Sigmoid colon (tissue), 7 donors: Measurements from ENCODE around the gene ADORA1. TPM values are rescaled to one million over a fixed set of nuclear protein-coding genes. Genes with fewer than 3 reads are reported as not detected.

Experiments
- DNase-seq: peaks from one replicate; pipeline ENCODE4 v3.0.0-alpha.2; 2019
- H3K27ac ChIP-seq, 4 donors: fragments of 200-600 bp; sonication (generic); one replicate each; pipeline ENCODE4 v1.5.1; 2016 to 2019; ENCODE audit warnings: mild to moderate bottlenecking in 1 of 4
- H3K27me3 ChIP-seq, 3 donors: fragments of 200-600 bp; sonication (generic); one replicate each; pipeline ENCODE4 v1.5.1; 2019; ENCODE audit warnings: mild to moderate bottlenecking in 1 of 3
- H3K36me3 ChIP-seq, 4 donors: fragments of 200-600 bp; sonication (generic); one replicate each; pipeline ENCODE4 v1.5.1; 2016 to 2019
- H3K4me1 ChIP-seq, 4 donors: fragments of 200-600 bp; sonication (generic); one replicate each; pipeline ENCODE4 v1.5.1; 2017 to 2019
- H3K4me3 ChIP-seq, 4 donors: fragments of 200-600 bp; sonication (generic); one replicate each; pipeline ENCODE4 v1.5.1; 2017 to 2019; ENCODE audit warnings: mild to moderate bottlenecking in 2 of 4, moderate library complexity in 1 of 4
- H3K9me3 ChIP-seq, 4 donors: fragments of 200-600 bp in 3 of 4; sonication (generic) in 3 of 4; one replicate each; pipeline versions ENCODE4 v1.5.1 to v1.6.1; 2013 to 2019
- CTCF ChIP-seq, 4 experiments: fragments of 450-650 bp in 3 of 4; fragments of 200-600 bp in 1 of 4; IDR thresholded peaks; one replicate each; pipeline ENCODE4 v1.5.1; 2016 to 2019; ENCODE audit warnings: antibody characterized with exemption in 4 of 4, mild to moderate bottlenecking in 3 of 4, moderate library complexity in 2 of 4
- EP300 ChIP-seq, 4 donors: sonication (generic); formaldehyde crosslinking; IDR thresholded peaks; one replicate each; pipeline ENCODE4 v1.6.1; 2017; ENCODE audit warnings: antibody characterized with exemption in 4 of 4
- POLR2A ChIP-seq, 2 donors: fragments of 450-650 bp; IDR thresholded peaks; one replicate each; pipeline ENCODE4 v1.6.1; 2016; ENCODE audit warnings: antibody characterized with exemption in 2 of 2, mild to moderate bottlenecking in 2 of 2, moderate library complexity in 2 of 2
- POLR2AphosphoS5 ChIP-seq, 4 donors: sonication (generic); formaldehyde crosslinking; IDR thresholded peaks; one replicate each; pipeline ENCODE4 v1.6.1; 2017; ENCODE audit warnings: antibody characterized with exemption in 4 of 4
- WGBS, 2 donors: extraction: QIAGEN DNeasy Blood & Tissue Kit; methylation state at CpG; one replicate each; pipeline ENCODE4 v1.1.7; 2013; 5-methylcytosine and 5-hydroxymethylcytosine counted together
- intact Hi-C: fragments of 100-400 bp; cut with DNase I; formaldehyde crosslinking; loops from one replicate; pipeline ENCODE4 v1.15.1; 2023
- polyA plus RNA-seq, 3 donors: library from polyadenylated mRNA; stranded (reverse); fragments of 200-250 nt; gene quantifications; one replicate each; pipeline ENCODE4 v1.2.3, GENCODE V29; 2013
- total RNA-seq, 4 donors: library from RNA; depleted of rRNA; stranded (reverse); fragments of >200 nt; gene quantifications; one replicate each; pipeline ENCODE4 v1.1.0, GENCODE V29; 2016
- donor health status: healthy with polysubstance abuse.
- donor health status: Bipolar disorder and iron deficiency.
- donor health status: healthy.

The ADORA1 gene
- total and polyA plus RNA-seq, 7 donors = 0.33 to 1.3 (median 1.0) TPM; not detected in 3

- DNase-seq = no peak
- Histone ChIP-seq H3K9me3 (no peaks in the 10 kb centered on the region), H3K27ac (no peak overlapping the region), H3K27me3 (no peaks in the 10 kb centered on the region), H3K4me1 (no peaks in the 10 kb centered on the region), H3K4me3 (no peak overlapping the region), H3K36me3 (no peaks in the 10 kb centered on the region)
- TF ChIP-seq POLR2AphosphoS5 (IDR thresholded peaks at IDR 0.05) (no peak), POLR2A (IDR thresholded peaks at IDR 0.05) (no peak), CTCF (IDR thresholded peaks at IDR 0.05) (no peak)
- 67 to 77% methylated on average over 9 of the region's 9 CpGs for WGBS, 2 donors
- intact Hi-C loops = no loop called here
Observed at GRCh38 chr1:203151362-203152157, 24.0 kb downstream of the ADORA1 start.

- Histone ChIP-seq H3K9me3 (no peaks in the 10 kb centered on the region), H3K27ac (no peak overlapping the region), H3K4me1 (no peaks in the 10 kb centered on the region), H3K36me3 (no peaks in the 10 kb centered on the region), H3K4me3 (no peak overlapping the region), H3K27me3 (no peaks in the 10 kb centered on the region)
- 77 to 79% methylated on average over 10 of the region's 10 CpGs for WGBS, 2 donors
- TF ChIP-seq POLR2A (IDR thresholded peaks at IDR 0.05) (no peak), POLR2AphosphoS5 (IDR thresholded peaks at IDR 0.05) (no peak), CTCF (IDR thresholded peaks at IDR 0.05) (no peak), EP300 (IDR thresholded peaks at IDR 0.05) (no peak)
- intact Hi-C loops = no loop called here
- DNase-seq = no peak
Observed at GRCh38 chr1:203152158-203153034, 24.9 kb downstream of the ADORA1 start.

- Histone ChIP-seq H3K36me3 (no peaks in the 10 kb centered on the region), H3K27me3 (no peaks in the 10 kb centered on the region), H3K9me3 (no peaks in the 10 kb centered on the region), H3K4me1 (no peaks in the 10 kb centered on the region), H3K4me3 (no peak overlapping the region), H3K27ac (no peak overlapping the region)
- 83 to 90% methylated on average over 9 of the region's 9 CpGs for WGBS, 2 donors
- no peak for TF ChIP-seq POLR2AphosphoS5 (IDR thresholded peaks at IDR 0.05)
- TF ChIP-seq CTCF (IDR thresholded peaks at IDR 0.05) = no peak
- no peak for TF ChIP-seq EP300 (IDR thresholded peaks at IDR 0.05)
- TF ChIP-seq POLR2A (IDR thresholded peaks at IDR 0.05) = no peak
- no peak for DNase-seq
- intact Hi-C loops = no loop called here
Observed at GRCh38 chr1:203153051-203153988, 25.8 kb downstream of the ADORA1 start.

GRCh38 chr1:203153989-203154821, 26.7 kb downstream of the ADORA1 start:
- peaks cover 0 to 4% (median 0%) of the 10 kb centered on the region in 4 donors for H3K9me3 ChIP-seq
- TF ChIP-seq POLR2A (IDR thresholded peaks at IDR 0.05) = no peak
- no peak overlapping the region for H3K27ac ChIP-seq
- H3K4me3 ChIP-seq = no peak overlapping the region
- WGBS, 2 donors = 83 to 87% methylated on average over 13 of the region's 13 CpGs
- intact Hi-C loops = no loop called here
- no peak for DNase-seq
- no peaks in the 10 kb centered on the region for H3K4me1 ChIP-seq
- H3K27me3 ChIP-seq = no peaks in the 10 kb centered on the region
- no peaks in the 10 kb centered on the region for H3K36me3 ChIP-seq
